HL-60 (cell line): ENCODE measurements around the gene ZNF319.

Source experiments
- CTCF ChIP-seq: IDR thresholded peaks from one replicate; pipeline ENCODE4 v1.5.1; 2011; ENCODE audit warnings: low read length, control low read depth, inconsistent platforms; ENCODE audit not compliant: insufficient read depth
- GABPA ChIP-seq: IDR thresholded peaks from 2 replicates; pipeline ENCODE4 v1.6.1; 2012; ENCODE audit warnings: low read depth
- POLR2AphosphoS5 ChIP-seq: IDR thresholded peaks from 2 replicates; pipeline ENCODE4 v1.6.1; 2012; ENCODE audit warnings: low read depth
- REST ChIP-seq: IDR thresholded peaks from 2 replicates; pipeline ENCODE4 v1.6.1; 2012; ENCODE audit warnings: low read depth; ENCODE audit not compliant: insufficient replicate concordance
- SPI1 ChIP-seq: IDR thresholded peaks from 2 replicates; pipeline ENCODE4 v1.6.1; 2012; ENCODE audit warnings: low read depth, mild to moderate bottlenecking, borderline replicate concordance

GRCh38 chr16:57991551-57992059 lies 8.9 kb downstream of the ZNF319 start:
- TF ChIP-seq REST: no peak
- TF ChIP-seq CTCF: no peak
- no peak for TF ChIP-seq POLR2AphosphoS5
- TF ChIP-seq GABPA: no peak
- TF ChIP-seq SPI1: no peak
